Endothelial cell of umbilical vein (primary cell): ENCODE data around the gene SLC19A1. TPM values are rescaled to one million over a fixed set of nuclear protein-coding genes. Genes with fewer than 3 reads are reported as not detected.

Source experiments
- BruUV-seq: library from RNA; stranded (reverse); fragments of 400-500 nt; replicated peaks from 2 replicates; lab custom pipeline; 2021; lab: Mats Ljungman, UMichigan
- CTCF ChIA-PET: fragments of 300-600, 350-600 bp; sonication (Branson Sonifier 250); formaldehyde crosslinking; loops from one replicate; lab custom pipeline; 2021; ENCODE audit warnings: antibody characterized with exemption, inconsistent platforms; lab: Charles Lee
- POLR2A ChIA-PET: fragments of 300-600, 350-600 bp; sonication (Branson Sonifier 250); formaldehyde crosslinking; loops from one replicate; lab custom pipeline; 2021; ENCODE audit warnings: antibody characterized with exemption, inconsistent platforms; lab: Charles Lee
- DNase-seq: peaks from one replicate; pipeline ENCODE4 v3.0.0-alpha.2; 2011; ENCODE audit warnings: low read depth, low spot score
- FAIRE-seq: peaks from 2 replicates; lab custom pipeline; 2011; peaks lifted over from hg19 to GRCh38; lab: Jason Lieb, UNC
- H2AFZ ChIP-seq: 2 replicates; pipeline ENCODE4 v1.6.0; 2012; ENCODE audit warnings: low read depth, low read length, control low read depth, inconsistent platforms
- H3K27ac ChIP-seq: 2 replicates; pipeline ENCODE4 v1.5.1; 2011; ENCODE audit warnings: low read depth, mild to moderate bottlenecking, control low read depth, low read length, moderate library complexity; ENCODE audit not compliant: insufficient read depth
- H3K27me3 ChIP-seq, 2 experiments: 2 replicates each; pipeline versions ENCODE4 v1.6.0 to v1.6.1; 2011; ENCODE audit warnings: low read length in 2 of 2, mixed read lengths in 1 of 2; ENCODE audit not compliant: control insufficient read depth in 2 of 2, insufficient read depth in 2 of 2
- H3K36me3 ChIP-seq, 2 experiments: 2 replicates in 1 of 2; 3 replicates in 1 of 2; pipeline ENCODE4 v1.5.1; 2011; ENCODE audit warnings: low read length in 2 of 2, mild to moderate bottlenecking in 1 of 2, moderate library complexity in 1 of 2; ENCODE audit not compliant: control insufficient read depth in 2 of 2, insufficient read depth in 2 of 2; ENCODE audit errors: extremely low read depth in 1 of 2
- H3K4me1 ChIP-seq: 3 replicates; pipeline ENCODE4 v1.5.1; 2011; ENCODE audit warnings: mild to moderate bottlenecking, low read length; ENCODE audit not compliant: control insufficient read depth, insufficient read depth; ENCODE audit errors: extremely low read depth
- H3K4me2 ChIP-seq: 2 replicates; pipeline ENCODE4 v1.6.1; 2011; ENCODE audit warnings: low read length, control low read depth, mixed read lengths; ENCODE audit not compliant: insufficient read depth
- H3K4me3 ChIP-seq, 3 experiments: fragments of 200-600 bp in 1 of 3; sonication (generic), shearing (Covaris generic) in 1 of 3; replicated peaks in 1 of 3; 2 replicates each; pipeline ENCODE4 v1.5.1; 2011 to 2016; ENCODE audit warnings: control low read depth in 3 of 3, low read length in 3 of 3, mild to moderate bottlenecking in 2 of 3, inconsistent platforms in 1 of 3, low read depth in 1 of 3, moderate library complexity in 1 of 3; ENCODE audit not compliant: insufficient read depth in 1 of 3
- H3K79me2 ChIP-seq: 2 replicates; pipeline ENCODE4 v1.6.0; 2012; ENCODE audit warnings: low read length, inconsistent platforms; ENCODE audit not compliant: control insufficient read depth, insufficient read depth
- H3K9ac ChIP-seq: replicated peaks from 2 replicates; pipeline ENCODE3; 2011; ENCODE audit warnings: low read length, control low read depth; ENCODE audit not compliant: insufficient read depth; ENCODE audit errors: extremely low read depth
- H3K9me1 ChIP-seq: replicated peaks from 3 replicates; pipeline ENCODE4 v1.6.0; 2011; ENCODE audit warnings: mild to moderate bottlenecking, low read length; ENCODE audit not compliant: control insufficient read depth, insufficient read depth; ENCODE audit errors: extremely low read depth
- H3K9me3 ChIP-seq: replicated peaks from 2 replicates; pipeline ENCODE4 v1.5.1; 2012; ENCODE audit warnings: low read length, inconsistent platforms; ENCODE audit not compliant: control insufficient read depth, insufficient read depth
- H4K20me1 ChIP-seq: replicated peaks from 2 replicates; pipeline ENCODE3; 2011; ENCODE audit warnings: mild to moderate bottlenecking, low read length; ENCODE audit not compliant: control insufficient read depth, insufficient read depth; ENCODE audit errors: extremely low read depth
- EZH2 ChIP-seq: IDR thresholded peaks from 2 replicates; pipeline ENCODE4 v1.6.1; 2012; ENCODE audit warnings: borderline replicate concordance, low read depth, mild to moderate bottlenecking, moderate library complexity, low read length, inconsistent platforms; ENCODE audit not compliant: severe bottlenecking
- FOS ChIP-seq: IDR thresholded peaks from 2 replicates; pipeline ENCODE4 v1.6.1; 2011; ENCODE audit warnings: mild to moderate bottlenecking, low read length, moderate library complexity, borderline replicate concordance; ENCODE audit not compliant: insufficient read depth
- GATA2 ChIP-seq: IDR thresholded peaks from 2 replicates; pipeline ENCODE4 v1.7.0; 2011; ENCODE audit warnings: low read depth, mild to moderate bottlenecking, moderate library complexity, mixed read lengths, low read length; ENCODE audit not compliant: insufficient read length, insufficient read depth
- JUN ChIP-seq: IDR thresholded peaks from 2 replicates; pipeline ENCODE4 v1.6.1; 2011; ENCODE audit warnings: borderline replicate concordance, low read depth; ENCODE audit not compliant: insufficient read length, insufficient read depth
- POLR2A ChIP-seq: IDR thresholded peaks from 2 replicates; pipeline ENCODE4 v1.6.1; 2012; ENCODE audit warnings: low read depth, mild to moderate bottlenecking, control low read depth, low read length
- POLR2AphosphoS5 ChIP-seq: IDR thresholded peaks from 2 replicates; pipeline ENCODE4 v1.6.1; 2012; ENCODE audit warnings: low read depth, mild to moderate bottlenecking, control low read depth, low read length, moderate library complexity; ENCODE audit not compliant: insufficient read depth
- dilution Hi-C: fragments of 300-500 bp; cut with MboI; formaldehyde crosslinking; loops from one replicate; pipeline ENCODE4 v1.15.0; 2019; ENCODE audit warnings: low sequenced_read_pairs; ENCODE audit not compliant: extremely low pct_ligation_motif_present
- intact Hi-C: fragments of 100-400 bp; cut with micrococcal nuclease; formaldehyde crosslinking; loops from one replicate; pipeline ENCODE4 v1.10.0; 2022
- polyA plus RNA-seq, 4 experiments: library from polyadenylated mRNA; depleted of rRNA in 3 of 4; stranded (reverse) in 3 of 4; unstranded in 1 of 4; fragments of >200 nt; gene quantifications; 2 replicates each; pipeline versions ENCODE4 v1.2.1 to v1.2.3, GENCODE V29; 2011 to 2012; ENCODE audit warnings: missing spikeins in 1 of 4
- total RNA-seq: library from RNA; stranded (reverse); gene quantifications from 2 replicates; pipeline ENCODE4 v1.2.3, GENCODE V29; 2021
- TF ChIP-seq, protein P1 (sequence below), 2 donors: IDR thresholded peaks; 1 replicate in 1 of 2; 2 replicates in 1 of 2; pipeline ENCODE4 v1.5.1; 2011; ENCODE audit warnings: low read length in 2 of 2, mild to moderate bottlenecking in 2 of 2, moderate library complexity in 2 of 2, control low read depth in 1 of 2, inconsistent platforms in 1 of 2, low read depth in 1 of 2; ENCODE audit not compliant: insufficient read depth in 1 of 2; ENCODE audit errors: extremely low read depth in 1 of 2
- TF ChIP-seq, protein P2 (sequence below): IDR thresholded peaks from 2 replicates; pipeline ENCODE4 v1.6.1; 2011; ENCODE audit not compliant: insufficient read depth, insufficient read length

Gene SLC19A1
- total and polyA plus RNA-seq, 2 donors (not counting 3 experiments of a cell fraction or from before 2014, with no cell fraction given) = 36.3 to 54.6 TPM

DNA sequence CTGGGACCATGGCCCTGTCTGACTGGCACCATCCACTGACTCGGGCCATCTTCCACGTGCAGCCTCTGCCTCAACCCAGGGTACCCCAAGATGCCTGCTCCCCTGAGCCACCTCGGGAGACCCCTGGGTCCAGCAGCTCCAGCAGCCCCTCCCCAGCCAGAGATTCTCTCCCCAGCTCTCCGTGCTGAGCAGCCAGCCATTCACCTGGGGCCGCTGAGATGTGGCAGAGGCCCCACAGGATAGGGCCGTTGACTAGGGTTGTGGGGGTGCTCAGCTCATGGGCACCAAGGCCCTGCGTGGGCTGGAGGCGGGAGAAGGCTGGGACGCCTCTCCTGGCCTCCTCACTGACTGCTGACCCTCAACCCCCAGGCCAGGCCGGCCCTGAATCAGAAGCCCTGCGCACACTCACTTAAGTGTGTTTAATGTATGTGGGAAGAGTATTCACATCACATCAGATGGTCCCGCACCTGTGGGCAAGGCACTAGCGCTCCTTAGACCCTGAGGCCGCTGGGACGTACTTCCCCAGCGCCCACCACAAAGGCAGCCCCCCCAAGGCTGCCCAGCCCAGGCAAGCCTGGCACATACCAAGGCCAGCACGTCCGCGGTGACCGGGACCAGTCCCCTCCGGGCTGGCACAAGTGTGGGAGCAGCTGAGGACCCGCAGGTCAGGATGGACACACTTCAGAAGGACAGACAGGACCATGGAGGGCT is 27.8 kb downstream of the SLC19A1 start:
- FAIRE-seq = no peak
- Histone ChIP-seq H3K79me2 (peaks cover 3% of the 10 kb centered on the region), H3K4me3 (no peak overlapping the region), H3K9me3 (no peaks in the 10 kb centered on the region), H3K4me1 (peaks cover 21% of the 10 kb centered on the region), H3K27ac (no peak overlapping the region), H4K20me1 (no peaks in the 10 kb centered on the region), H3K36me3 (peaks cover 4 to 19% of the 10 kb centered on the region in 2 experiments), H3K27me3 (no peaks in the 10 kb centered on the region), H3K4me2 (no peak overlapping the region), H3K9ac (no peak overlapping the region), H3K9me1 (no peaks in the 10 kb centered on the region), H2AFZ (no peak overlapping the region)
- dilution Hi-C loops (no loop called here), intact Hi-C loops (no loop called here)
- DNase-seq = no peak
- CTCF ChIA-PET = no interaction called here
- TF ChIP-seq POLR2AphosphoS5 (no peak), FOS (no peak), GATA2 (no peak), POLR2A (no peak), EZH2 (no peak), JUN (no peak)
- TF ChIP-seq, protein P1, sequence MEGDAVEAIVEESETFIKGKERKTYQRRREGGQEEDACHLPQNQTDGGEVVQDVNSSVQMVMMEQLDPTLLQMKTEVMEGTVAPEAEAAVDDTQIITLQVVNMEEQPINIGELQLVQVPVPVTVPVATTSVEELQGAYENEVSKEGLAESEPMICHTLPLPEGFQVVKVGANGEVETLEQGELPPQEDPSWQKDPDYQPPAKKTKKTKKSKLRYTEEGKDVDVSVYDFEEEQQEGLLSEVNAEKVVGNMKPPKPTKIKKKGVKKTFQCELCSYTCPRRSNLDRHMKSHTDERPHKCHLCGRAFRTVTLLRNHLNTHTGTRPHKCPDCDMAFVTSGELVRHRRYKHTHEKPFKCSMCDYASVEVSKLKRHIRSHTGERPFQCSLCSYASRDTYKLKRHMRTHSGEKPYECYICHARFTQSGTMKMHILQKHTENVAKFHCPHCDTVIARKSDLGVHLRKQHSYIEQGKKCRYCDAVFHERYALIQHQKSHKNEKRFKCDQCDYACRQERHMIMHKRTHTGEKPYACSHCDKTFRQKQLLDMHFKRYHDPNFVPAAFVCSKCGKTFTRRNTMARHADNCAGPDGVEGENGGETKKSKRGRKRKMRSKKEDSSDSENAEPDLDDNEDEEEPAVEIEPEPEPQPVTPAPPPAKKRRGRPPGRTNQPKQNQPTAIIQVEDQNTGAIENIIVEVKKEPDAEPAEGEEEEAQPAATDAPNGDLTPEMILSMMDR (IDR thresholded peaks at IDR 0.05; ENCODE audit: extremely low read depth in 1 of 2, insufficient read depth in 1 of 2, low read depth in 1 of 2, low read length in 2 of 2) = no peak
- TF ChIP-seq, protein P2, sequence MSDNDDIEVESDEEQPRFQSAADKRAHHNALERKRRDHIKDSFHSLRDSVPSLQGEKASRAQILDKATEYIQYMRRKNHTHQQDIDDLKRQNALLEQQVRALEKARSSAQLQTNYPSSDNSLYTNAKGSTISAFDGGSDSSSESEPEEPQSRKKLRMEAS = no peak
- BruUV-seq = no TSS peak
- POLR2A ChIA-PET = no interaction called here
